H1 (cell line): Measurements from ENCODE around the gene COX19. TPM values are rescaled to one million over a fixed set of nuclear protein-coding genes. Genes with fewer than 3 reads are reported as not detected.

Source experiments
- CTCF ChIA-PET: fragments of 300-600 bp; sonication (Branson Sonifier 250); formaldehyde crosslinking; loops from one replicate; lab custom pipeline; 2021; ENCODE audit not compliant: partially characterized antibody; lab: Charles Lee
- POLR2A ChIA-PET: fragments of 300-600 bp; sonication (Branson Sonifier 250); formaldehyde crosslinking; loops from one replicate; lab custom pipeline; 2021; ENCODE audit warnings: inconsistent platforms; ENCODE audit not compliant: partially characterized antibody; lab: Charles Lee
- DNase-seq, 2 experiments: peaks; one replicate each; pipeline versions ENCODE4 v3.0.0 to v3.0.0-alpha.2; 2010 to 2022; ENCODE audit warnings: low spot score in 2 of 2, low read depth in 1 of 2, mixed read lengths in 1 of 2
- FAIRE-seq: peaks from 2 replicates; lab custom pipeline; 2011; peaks lifted over from hg19 to GRCh38; lab: Jason Lieb, UNC
- H2AFZ ChIP-seq: 2 replicates; pipeline ENCODE4 v1.8.1; 2012; ENCODE audit warnings: low read length, inconsistent platforms
- H2AK5ac ChIP-seq: 2 replicates; pipeline ENCODE4 v1.6.1; 2013; ENCODE audit warnings: low read depth, low read length
- H2BK120ac ChIP-seq: replicated peaks from 2 replicates; pipeline ENCODE3; 2013; ENCODE audit warnings: low read depth, low read length, inconsistent platforms
- H2BK12ac ChIP-seq: 2 replicates; pipeline ENCODE4 v1.6.1; 2013; ENCODE audit warnings: low read depth, low read length
- H2BK15ac ChIP-seq: 2 replicates; pipeline ENCODE4 v1.6.1; 2013; ENCODE audit warnings: low read length
- H2BK20ac ChIP-seq: 2 replicates; pipeline ENCODE4 v1.6.1; 2013; ENCODE audit warnings: low read length
- H2BK5ac ChIP-seq: 2 replicates; pipeline ENCODE4 v1.6.1; 2013; ENCODE audit warnings: low read depth, low read length
- H3K14ac ChIP-seq: 2 replicates; pipeline ENCODE4 v1.6.1; 2013; ENCODE audit warnings: inconsistent platforms; ENCODE audit not compliant: insufficient read length
- H3K18ac ChIP-seq: 2 replicates; pipeline ENCODE4 v1.6.1; 2013; ENCODE audit warnings: low read length; ENCODE audit errors: extremely low read depth
- H3K23ac ChIP-seq: 2 replicates; pipeline ENCODE4 v1.6.1; 2013; ENCODE audit warnings: inconsistent platforms; ENCODE audit not compliant: insufficient read length
- H3K23me2 ChIP-seq: 2 replicates; pipeline ENCODE4 v1.6.1; 2013; ENCODE audit warnings: low read depth, low read length
- H3K27ac ChIP-seq: 2 replicates; pipeline ENCODE4 v1.6.1; 2011; ENCODE audit warnings: low read depth, low read length, inconsistent platforms
- H3K27me3 ChIP-seq, 4 experiments: replicated peaks in 1 of 4; 1 replicate in 1 of 4; 2 replicates in 3 of 4; pipeline versions ENCODE4 v1.6.1 to v1.8.1; 2011 to 2013; ENCODE audit warnings: low read length in 3 of 4, mild to moderate bottlenecking in 3 of 4, inconsistent platforms in 2 of 4, mixed read lengths in 2 of 4, moderate library complexity in 1 of 4; ENCODE audit not compliant: control insufficient read depth in 3 of 4, insufficient read depth in 3 of 4; ENCODE audit errors: extremely low read depth in 1 of 4
- H3K36me3 ChIP-seq, 4 experiments: 2 replicates each; pipeline versions ENCODE4 v1.6.1 to v1.8.1; 2011 to 2013; ENCODE audit warnings: mild to moderate bottlenecking in 4 of 4, low read length in 3 of 4, moderate library complexity in 2 of 4, control low read depth in 1 of 4, inconsistent platforms in 1 of 4; ENCODE audit not compliant: insufficient read depth in 4 of 4, control insufficient read depth in 2 of 4
- H3K4ac ChIP-seq: replicated peaks from 2 replicates; pipeline ENCODE3; 2013; ENCODE audit warnings: low read length, low read depth, mixed read lengths, inconsistent platforms; ENCODE audit not compliant: insufficient read length
- H3K4me1 ChIP-seq, 4 experiments: replicated peaks in 1 of 4; 1 replicate in 1 of 4; 2 replicates in 3 of 4; pipeline versions ENCODE4 v1.6.1 to v1.8.1; 2011 to 2013; ENCODE audit warnings: low read length in 3 of 4, inconsistent platforms in 2 of 4, mixed read lengths in 1 of 4; ENCODE audit not compliant: insufficient read depth in 4 of 4, control insufficient read depth in 3 of 4
- H3K4me2 ChIP-seq, 2 experiments: 2 replicates each; pipeline versions ENCODE4 v1.6.1 to v1.8.1; 2011 to 2013; ENCODE audit warnings: low read depth in 2 of 2, low read length in 2 of 2, control low read depth in 1 of 2, inconsistent platforms in 1 of 2, mild to moderate bottlenecking in 1 of 2; ENCODE audit not compliant: insufficient read depth in 1 of 2
- H3K4me3 ChIP-seq, 4 experiments: fragments of 200-600, 300-600 bp in 1 of 4; sonication (generic), shearing (Covaris generic), sonication (Bioruptor Twin) in 1 of 4; 2 replicates each; pipeline versions ENCODE4 v1.5.1 to v1.8.1; 2011 to 2016; ENCODE audit warnings: low read length in 4 of 4, low read depth in 3 of 4, control low read depth in 2 of 4, inconsistent platforms in 2 of 4, mild to moderate bottlenecking in 2 of 4, mixed read lengths in 1 of 4, moderate library complexity in 1 of 4; ENCODE audit not compliant: insufficient read depth in 2 of 4; ENCODE audit errors: extremely low read depth in 1 of 4
- H3K56ac ChIP-seq: replicated peaks from 2 replicates; pipeline ENCODE3; 2013; ENCODE audit warnings: low read depth, mild to moderate bottlenecking, mixed read lengths, low read length, inconsistent platforms; ENCODE audit not compliant: insufficient read length
- H3K79me1 ChIP-seq: 2 replicates; pipeline ENCODE4 v1.6.1; 2013; ENCODE audit warnings: low read depth, low read length, control low read depth
- H3K79me2 ChIP-seq, 2 experiments: 2 replicates each; pipeline versions ENCODE4 v1.6.1 to v1.8.1; 2012 to 2013; ENCODE audit warnings: low read length in 2 of 2, mild to moderate bottlenecking in 2 of 2, inconsistent platforms in 1 of 2; ENCODE audit not compliant: insufficient read depth in 2 of 2, control insufficient read depth in 1 of 2
- H3K9ac ChIP-seq, 4 experiments: replicated peaks in 1 of 4; 1 replicate in 1 of 4; 2 replicates in 3 of 4; pipeline versions ENCODE4 v1.6.1 to v1.8.1; 2011 to 2013; ENCODE audit warnings: low read depth in 3 of 4, low read length in 3 of 4, control low read depth in 2 of 4, mild to moderate bottlenecking in 2 of 4, moderate library complexity in 2 of 4, inconsistent platforms in 1 of 4; ENCODE audit errors: extremely low read depth in 1 of 4
- H3K9me3 ChIP-seq, 2 experiments: 2 replicates each; pipeline versions ENCODE4 v1.6.1 to v1.8.1; 2012 to 2013; ENCODE audit warnings: mild to moderate bottlenecking in 2 of 2, moderate library complexity in 2 of 2, control low read depth in 1 of 2, inconsistent platforms in 1 of 2, low read depth in 1 of 2, low read length in 1 of 2, mixed read lengths in 1 of 2; ENCODE audit not compliant: insufficient read depth in 2 of 2
- H4K20me1 ChIP-seq, 2 experiments: replicated peaks in 1 of 2; 2 replicates each; pipeline versions ENCODE3 to v1.8.1; 2011 to 2013; ENCODE audit warnings: inconsistent platforms in 2 of 2, low read length in 2 of 2, mild to moderate bottlenecking in 1 of 2; ENCODE audit not compliant: insufficient read depth in 2 of 2, control insufficient read depth in 1 of 2
- H4K5ac ChIP-seq: 2 replicates; pipeline ENCODE4 v1.6.1; 2013; ENCODE audit warnings: low read length, low read depth, mixed read lengths, inconsistent platforms; ENCODE audit not compliant: insufficient read length
- H4K8ac ChIP-seq: 2 replicates; pipeline ENCODE4 v1.8.0; 2013; ENCODE audit warnings: mild to moderate bottlenecking, moderate library complexity, low read length, inconsistent platforms; ENCODE audit not compliant: insufficient read depth; ENCODE audit errors: extremely low read depth
- H4K91ac ChIP-seq: replicated peaks from 2 replicates; pipeline ENCODE3; 2013; ENCODE audit warnings: low read length, mixed read lengths, inconsistent platforms; ENCODE audit not compliant: insufficient read length
- ATF2 ChIP-seq: IDR thresholded peaks from 2 replicates; pipeline ENCODE4 v1.6.1; 2012; ENCODE audit warnings: low read length, inconsistent platforms
- CHD2 ChIP-seq: IDR thresholded peaks from 2 replicates; pipeline ENCODE4 v1.6.1; 2012; ENCODE audit warnings: low read length, improper control_type of control experiment
- KDM1A ChIP-seq: fragments of 200-600, 300-600 bp; sonication (generic); IDR thresholded peaks from 2 replicates; pipeline ENCODE4 v1.7.1; 2016; ENCODE audit warnings: mild to moderate bottlenecking, low read length, borderline replicate concordance
- KDM5A ChIP-seq: fragments of 200-600 bp; IDR thresholded peaks from 2 replicates; pipeline ENCODE4 v1.7.1; 2012; ENCODE audit warnings: mild to moderate bottlenecking, low read length, inconsistent platforms, mixed read lengths
- MAFK ChIP-seq: IDR thresholded peaks from 2 replicates; pipeline ENCODE4 v1.6.1; 2012; ENCODE audit warnings: low read depth, mild to moderate bottlenecking, improper control_type of control experiment, low read length
- POLR2A ChIP-seq, 2 experiments: IDR thresholded peaks; 1 replicate in 1 of 2; 2 replicates in 1 of 2; pipeline ENCODE4 v1.6.1; 2011; ENCODE audit warnings: low read depth in 2 of 2, low read length in 2 of 2, mild to moderate bottlenecking in 2 of 2; ENCODE audit errors: control extremely low read depth in 1 of 2
- TAF7 ChIP-seq: optimal IDR thresholded peaks from 2 replicates; pipeline ENCODE3; 2011; ENCODE audit warnings: low read depth, mild to moderate bottlenecking, inconsistent platforms, low read length, moderate library complexity, borderline replicate concordance
- TEAD4 ChIP-seq: IDR thresholded peaks from 2 replicates; pipeline ENCODE4 v1.6.1; 2012; ENCODE audit warnings: low read depth, low read length, inconsistent platforms, mixed read lengths
- WGBS, 2 experiments: shearing (Covaris generic) in 1 of 2; methylation state at CpG; one replicate each; pipeline versions ENCODE4 v1.1.6 to v1.1.7; 2013 to 2015; ENCODE audit warnings: low lambda C conversion rate in 2 of 2, mixed read lengths in 2 of 2, inconsistent platforms in 1 of 2, low coverage in 1 of 2, missing lambda C conversion rate in 1 of 2; ENCODE audit not compliant: insufficient replicate concordance in 2 of 2, insufficient coverage in 1 of 2, insufficient read length in 1 of 2; ENCODE audit errors: extremely low coverage in 1 of 2, missing lambda C conversion rate in 1 of 2; 5-methylcytosine and 5-hydroxymethylcytosine counted together
- polyA plus RNA-seq, 7 experiments: library from polyadenylated mRNA; depleted of rRNA in 3 of 7; stranded (reverse) in 5 of 7; unstranded in 2 of 7; fragments of >200 nt in 5 of 7; fragments of 200-250 nt in 2 of 7; gene quantifications; 1 replicate in 5 of 7; 2 replicates in 1 of 7; 4 replicates in 1 of 7; pipeline versions ENCODE4 v1.2.1 to v1.2.3, GENCODE V29; 2011 to 2013; ENCODE audit warnings: missing spikeins in 2 of 7, mixed read lengths in 2 of 7
- total RNA-seq: library from RNA; stranded (reverse); fragmentation: NEBNext Ultra II Directional; extraction: Animal tissue kit (Norgen Biotek cat#: 25700); gene quantifications from 2 replicates; pipeline ENCODE4 v1.2.1, GENCODE V29; 2021

COX19 gene
- total and polyA plus RNA-seq, 2 of the 8 experiments (the other 6 are each of a cell fraction or from before 2014, with no cell fraction given), result 3.9 to 7.9 TPM

- Histone ChIP-seq H3K4me3 (no peak overlapping the region), H4K91ac (no peak overlapping the region), H3K79me2 (no peaks in the 10 kb centered on the region), H3K23ac (no peak overlapping the region), H2AFZ (no peak overlapping the region), H2BK5ac (no peak overlapping the region), H4K8ac (no peak overlapping the region), H3K23me2 (no peaks in the 10 kb centered on the region), H2BK120ac (no peak overlapping the region), H3K79me1 (no peaks in the 10 kb centered on the region), H2BK20ac (no peak overlapping the region), H2BK12ac (no peak overlapping the region), H3K4me2 (no peak overlapping the region), H2AK5ac (no peak overlapping the region), H3K36me3 (no peaks in the 10 kb centered on the region), H3K56ac (no peak overlapping the region), H3K14ac (no peak overlapping the region), H4K20me1 (no peaks in the 10 kb centered on the region), H3K9me3 (no peaks in the 10 kb centered on the region), H3K4me1 (no peaks in the 10 kb centered on the region), H3K9ac (no peak overlapping the region; a peak in 1 of 7 replicates), H2BK15ac (no peak overlapping the region), H3K27ac (no peak overlapping the region), H3K18ac (no peak overlapping the region), H4K5ac (no peak overlapping the region), H3K27me3 (no peaks in the 10 kb centered on the region), H3K4ac (no peak overlapping the region)
- 87% methylated on average over 13 of the region's 14 CpGs; no CpG with 5 or more reads in 1 of the 2 experiments for WGBS, 2 experiments
- no peak for FAIRE-seq
- CTCF ChIA-PET, result interaction anchor here (1.5 kb wide), 1 partner anchor 148 kb away, joined by 3 read pairs; no protein-coding TSS in a partner anchor
- POLR2A ChIA-PET, result interaction anchor here (1.2 to 1.6 kb wide), 2 partner anchors 15 to 37 kb away, joined by 3 to 4 read pairs; no protein-coding TSS in a partner anchor
- DNase-seq, result no peak
- TF ChIP-seq ATF2 (no peak), KDM5A (no peak), TEAD4 (no peak), MAFK (no peak), POLR2A (IDR thresholded peaks at IDR 0.05; ENCODE audit: control extremely low read depth in 1 of 2, low read depth in 2 of 2, low read length in 2 of 2) (no peak), TAF7 (no peak), CHD2 (no peak), KDM1A (no peak)
Measured at GRCh38 chr7:929311-929711, 46.0 kb downstream of the COX19 start.
